ENCODE measurements around the gene SAMD4A.

Gene SAMD4A

GRCh38 chr14:54823757-54824549, 257.0 kb downstream of the SAMD4A start:
- Histone ChIP-seq H3K36me3 (ENCODE audit: insufficient read depth, low read length) (no peaks in the 10 kb centered on the region; the same call in 1 of the 2 replicates), H3K4me2 (ENCODE audit: low read length) (no peak overlapping the region)

GRCh38 chr14:54828037-54828436, 261.1 kb downstream of the SAMD4A start:
- no peak for TF ChIP-seq EZH2 (IDR thresholded peaks at IDR 0.05; ENCODE audit: borderline replicate concordance, low read length)
- TF ChIP-seq CTCF (IDR thresholded peaks at IDR 0.05; ENCODE audit: low read length): no peak
- Histone ChIP-seq H2AFZ (ENCODE audit: low read length) (no peak overlapping the region), H3K27me3 (ENCODE audit: insufficient read depth, low read length) (no peaks in the 10 kb centered on the region; the same call in 1 of the 2 replicates), H3K9ac (ENCODE audit: low read length) (no peak overlapping the region), H3K9me2 (ENCODE audit: low read depth, low read length) (no peaks in the 10 kb centered on the region), H3K79me2 (ENCODE audit: insufficient read depth, low read length) (no peaks in the 10 kb centered on the region), H3K9me3 (ENCODE audit: low read length) (peaks cover 8% of the 10 kb centered on the region), H4K20me1 (ENCODE audit: insufficient read depth, low read length) (no peaks in the 10 kb centered on the region), H3K4me2 (ENCODE audit: low read length) (no peak overlapping the region), H3F3A (ENCODE audit: insufficient read depth, low read length) (no peaks in the 10 kb centered on the region), H3K27ac (ENCODE audit: low read depth, low read length, poor library complexity, severe bottlenecking) (no peak overlapping the region), H3K36me3 (ENCODE audit: insufficient read depth, low read length) (no peaks in the 10 kb centered on the region; the same call in 1 of the 2 replicates), H3K4me3 (ENCODE audit: low read depth, low read length, poor library complexity, severe bottlenecking) (no peak overlapping the region), H3K4me1 (ENCODE audit: insufficient read depth, low read length, severe bottlenecking) (no peaks in the 10 kb centered on the region)

More at GRCh38 chr14:54823757-54824549, 257.0 kb downstream of the SAMD4A start:
- Histone ChIP-seq H2AFZ (ENCODE audit: low read length) (no peak overlapping the region), H3F3A (ENCODE audit: insufficient read depth, low read length) (no peaks in the 10 kb centered on the region), H3K79me2 (ENCODE audit: insufficient read depth, low read length) (no peaks in the 10 kb centered on the region), H3K9ac (ENCODE audit: low read length) (no peak overlapping the region), H3K27ac (ENCODE audit: low read depth, low read length, poor library complexity, severe bottlenecking) (no peak overlapping the region), H4K20me1 (ENCODE audit: insufficient read depth, low read length) (no peaks in the 10 kb centered on the region), H3K27me3 (ENCODE audit: insufficient read depth, low read length) (no peaks in the 10 kb centered on the region; the same call in 1 of the 2 replicates), H3K9me2 (ENCODE audit: low read depth, low read length) (no peaks in the 10 kb centered on the region), H3K4me1 (ENCODE audit: insufficient read depth, low read length, severe bottlenecking) (no peaks in the 10 kb centered on the region), H3K4me3 (ENCODE audit: low read depth, low read length, poor library complexity, severe bottlenecking) (no peak overlapping the region), H3K9me3 (ENCODE audit: low read length) (peaks cover 8% of the 10 kb centered on the region)
- TF ChIP-seq EZH2 (IDR thresholded peaks at IDR 0.05; ENCODE audit: borderline replicate concordance, low read length) (no peak), CTCF (IDR thresholded peaks at IDR 0.05; ENCODE audit: low read length) (no peak)

GRCh38 chr14:54829486-54830224, 262.7 kb downstream of the SAMD4A start:
- no peak overlapping the region for H3K4me2 ChIP-seq (ENCODE audit: low read length)
- H3K27ac ChIP-seq (ENCODE audit: low read depth, low read length, poor library complexity, severe bottlenecking): no peak overlapping the region
- no peak overlapping the region for H3K4me3 ChIP-seq (ENCODE audit: low read depth, low read length, poor library complexity, severe bottlenecking)
- H3K9ac ChIP-seq (ENCODE audit: low read length): no peak overlapping the region
- H4K20me1 ChIP-seq (ENCODE audit: insufficient read depth, low read length): no peaks in the 10 kb centered on the region
- H3K9me3 ChIP-seq (ENCODE audit: low read length): no peaks in the 10 kb centered on the region
- TF ChIP-seq EZH2 (IDR thresholded peaks at IDR 0.05; ENCODE audit: borderline replicate concordance, low read length) (no peak), CTCF (IDR thresholded peaks at IDR 0.05; ENCODE audit: low read length) (no peak)
- H3K9me2 ChIP-seq (ENCODE audit: low read depth, low read length): no peaks in the 10 kb centered on the region
- no peaks in the 10 kb centered on the region for H3K36me3 ChIP-seq (ENCODE audit: insufficient read depth, low read length)
- no peaks in the 10 kb centered on the region for H3K79me2 ChIP-seq (ENCODE audit: insufficient read depth, low read length)
- H3K27me3 ChIP-seq (ENCODE audit: insufficient read depth, low read length): no peaks in the 10 kb centered on the region
- no peaks in the 10 kb centered on the region for H3K4me1 ChIP-seq (ENCODE audit: insufficient read depth, low read length, severe bottlenecking)
- H3F3A ChIP-seq (ENCODE audit: insufficient read depth, low read length): no peaks in the 10 kb centered on the region
- no peak overlapping the region for H2AFZ ChIP-seq (ENCODE audit: low read length)

Data from OCI-LY1 (cell line).